AG09319 (cell line): ENCODE results near the gene SERINC5.

Source experiments
- DNase-seq: peaks from one replicate; pipeline ENCODE4 v3.0.0-alpha.2; 2010; ENCODE audit warnings: low read depth; ENCODE audit errors: extremely low read depth
- CTCF ChIP-seq: IDR thresholded peaks from 2 replicates; pipeline ENCODE4 v1.5.1; 2011; ENCODE audit warnings: low read depth, mild to moderate bottlenecking, inconsistent platforms, low read length, moderate library complexity

The SERINC5 gene

DNA sequence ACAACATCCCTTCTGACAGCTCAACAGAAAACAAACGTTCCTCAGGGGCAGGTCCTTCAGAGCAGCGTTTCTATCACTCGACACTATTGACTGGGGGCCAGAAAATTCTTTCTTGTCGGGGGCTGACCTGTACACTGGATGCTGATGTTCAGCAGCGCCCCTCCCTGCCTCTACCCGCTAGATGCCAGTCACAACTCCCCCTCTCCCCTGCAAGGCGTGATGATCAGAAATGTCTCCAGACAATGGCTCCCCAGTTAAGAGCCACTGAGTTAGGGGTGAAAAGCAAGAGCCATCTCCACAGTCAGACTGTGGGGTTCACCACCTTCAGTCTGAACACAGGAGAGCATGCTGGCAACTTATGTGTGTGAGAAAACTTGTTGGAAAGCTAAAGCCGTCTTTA is 39.8 kb downstream of the SERINC5 start:
- TF ChIP-seq CTCF, result no peak
- DNase-seq, result no peak

GRCh38 chr5:80215523-80215922 is 40.3 kb downstream of the SERINC5 start:
- no peak for TF ChIP-seq CTCF
- DNase-seq, result no peak

DNA sequence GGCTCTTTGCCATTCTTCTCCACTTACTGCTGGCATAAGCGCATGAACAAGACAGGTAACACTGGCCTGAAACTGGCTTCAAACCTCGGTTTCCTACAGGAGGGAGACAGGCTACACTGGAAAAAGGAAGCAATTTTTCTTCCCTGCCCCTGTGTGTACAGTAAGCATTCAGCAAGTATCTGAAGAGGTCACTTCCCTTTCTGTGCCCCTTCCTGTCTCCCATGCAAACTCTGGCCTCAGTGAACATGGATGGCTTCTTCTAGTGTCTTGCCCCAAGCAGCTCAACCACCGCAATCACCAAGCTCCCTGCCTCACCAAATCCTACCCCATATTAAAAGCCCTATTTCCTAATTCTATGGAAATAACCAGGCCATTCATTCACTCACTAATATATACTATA is 42.4 kb downstream of the SERINC5 start:
- no peak for DNase-seq
- TF ChIP-seq CTCF, result no peak

DNA sequence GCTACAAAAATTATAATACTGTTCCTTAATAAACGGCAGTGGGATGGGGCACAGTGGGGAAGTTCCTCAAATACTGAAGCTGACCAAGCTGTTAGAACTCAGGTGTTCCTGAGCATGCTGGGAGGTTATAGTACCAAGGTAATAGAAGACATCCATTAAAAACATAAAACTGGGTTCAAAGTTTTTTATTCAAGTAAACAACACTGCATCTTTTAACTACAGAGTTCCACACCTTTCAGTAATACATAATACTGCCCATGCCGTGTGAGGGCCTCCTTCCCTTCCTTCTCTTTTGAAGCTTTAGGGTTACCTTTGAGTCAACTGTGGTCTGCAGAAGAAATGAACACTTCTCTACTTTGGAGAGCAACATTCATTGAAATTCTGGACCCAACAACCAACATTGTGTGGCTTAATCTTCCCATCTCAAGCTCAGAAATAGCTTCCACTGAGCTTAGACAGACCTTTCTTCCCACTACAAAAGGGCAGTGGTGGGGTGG is 43.6 kb downstream of the SERINC5 start:
- TF ChIP-seq CTCF, result no peak
- DNase-seq, result no peak

DNA sequence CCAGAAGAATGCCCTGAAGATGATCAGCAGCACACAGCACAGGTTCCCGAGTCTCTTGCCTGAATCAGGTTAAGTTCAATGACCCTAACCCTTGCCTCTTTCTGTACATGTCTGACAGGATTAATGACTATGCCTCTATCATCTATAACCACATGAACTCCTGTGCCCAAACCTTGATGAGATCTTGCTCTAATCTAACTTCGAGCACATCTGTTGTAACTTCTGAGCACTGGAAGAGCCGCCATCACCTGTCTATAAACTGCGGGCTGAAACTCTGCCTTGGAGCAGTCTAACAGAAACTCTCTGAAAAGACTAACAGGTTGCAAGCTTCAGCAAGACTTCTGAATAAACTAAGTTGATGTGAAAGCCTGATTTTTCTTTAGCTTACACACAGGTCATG is 44.5 kb downstream of the SERINC5 start:
- TF ChIP-seq CTCF, result no peak
- no peak for DNase-seq

DNA sequence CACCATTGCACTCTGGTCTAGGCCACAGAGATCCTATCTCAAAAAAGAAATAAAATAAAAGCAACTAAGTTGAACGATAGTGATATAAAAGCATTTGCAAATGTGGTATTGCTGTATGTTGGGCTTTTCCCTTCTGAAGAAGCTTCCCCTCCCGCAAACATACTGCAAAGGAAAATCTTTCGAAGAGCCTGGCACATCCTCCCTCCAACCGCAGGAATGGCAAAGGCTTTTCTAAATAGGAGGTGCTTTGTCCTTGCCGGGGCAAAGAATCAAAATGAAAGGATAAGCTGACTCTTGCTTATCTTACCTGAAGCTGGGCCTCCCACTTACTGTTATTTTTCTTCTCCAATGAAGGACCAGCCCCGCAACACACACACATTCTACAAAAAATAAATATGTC is 45.8 kb downstream of the SERINC5 start:
- TF ChIP-seq CTCF, result no peak

GRCh38 chr5:80208381-80208780 is 47.5 kb downstream of the SERINC5 start:
- DNase-seq, result no peak
- TF ChIP-seq CTCF, result no peak

More for the DNA sequence above, 45.8 kb downstream of the SERINC5 start:
- no peak for DNase-seq
